A549 (cell line): ENCODE results near the gene CHAD. TPM values are rescaled to one million over a fixed set of nuclear protein-coding genes. Genes with fewer than 3 reads are reported as not detected.

ENCODE experiments used
- ATAC-seq, 2 experiments: fragments of 200-7000 bp in 1 of 2; fragments of >200 bp in 1 of 2; cut with Nextera tagmentation in 1 of 2; cut with Tn5 transposase in 1 of 2; 3 replicates each; pipeline versions ENCODE4 v1.8.0 to v1.9.1; 2018 to 2020; ENCODE audit warnings: mild to moderate bottlenecking in 1 of 2, moderate library complexity in 1 of 2
- CTCF ChIA-PET: fragments of 300-600 bp; sonication (Branson Sonifier 250); formaldehyde crosslinking; extraction: SDS; loops from one replicate; lab custom pipeline; 2021; ENCODE audit warnings: antibody characterized with exemption, inconsistent platforms; lab: Yijun Ruan, JAX
- POLR2A ChIA-PET: fragments of 350-600 bp; formaldehyde crosslinking; extraction: SDS; loops from one replicate; lab custom pipeline; 2021; ENCODE audit warnings: antibody characterized with exemption, inconsistent platforms; lab: Yijun Ruan, JAX
- DNase-seq, 2 experiments: peaks; one replicate each; pipeline versions ENCODE4 v3.0.0 to v3.0.0-alpha.2; 2011 to 2016; ENCODE audit warnings: low read depth in 1 of 2, low spot score in 1 of 2
- FAIRE-seq: peaks from 2 replicates; lab custom pipeline; 2011; peaks lifted over from hg19 to GRCh38; lab: Jason Lieb, UNC
- H3K27ac ChIP-seq, 2 experiments: fragments of >200 bp; sonication (Bioruptor Twin); formaldehyde crosslinking; 3 replicates each; pipeline ENCODE4 v1.5.1; 2016 to 2017
- H3K4me1 ChIP-seq: fragments of >200 bp; sonication (Bioruptor Twin); formaldehyde crosslinking; 3 replicates; pipeline ENCODE4 v1.6.1; 2016
- H3K4me2 ChIP-seq: fragments of >200 bp; sonication (Bioruptor Twin); formaldehyde crosslinking; 3 replicates; pipeline ENCODE4 v1.6.1; 2016
- H3K4me3 ChIP-seq: fragments of >200 bp; sonication (Bioruptor Twin); formaldehyde crosslinking; 3 replicates; pipeline ENCODE4 v1.5.1; 2016
- H3K9me3 ChIP-seq: fragments of >200 bp; sonication (Bioruptor Twin); formaldehyde crosslinking; 3 replicates; pipeline ENCODE4 v1.6.1; 2016
- BHLHE40 ChIP-seq: IDR thresholded peaks from 2 replicates; pipeline ENCODE4 v1.6.1; 2012; ENCODE audit warnings: low read depth, low read length, inconsistent platforms
- CBX8 ChIP-seq: fragments of 200-600 bp; sonication (generic); IDR thresholded peaks from 2 replicates; pipeline ENCODE4 v1.6.1; 2016
- CHD4 ChIP-seq: fragments of 200-600 bp; sonication (generic); IDR thresholded peaks from 2 replicates; pipeline ENCODE4 v1.6.1; 2016; ENCODE audit warnings: antibody characterized with exemption, mild to moderate bottlenecking, borderline replicate concordance
- CTCF ChIP-seq: fragments of >200 bp; sonication (Bioruptor Twin); formaldehyde crosslinking; IDR thresholded peaks from 3 replicates; pipeline ENCODE4 v1.5.1; 2016
- EHMT2 ChIP-seq: fragments of 200-600 bp; sonication (generic); IDR thresholded peaks from 2 replicates; pipeline ENCODE4 v1.6.1; 2016; ENCODE audit warnings: antibody characterized with exemption, low read depth, mild to moderate bottlenecking, moderate library complexity
- ELK1 ChIP-seq: fragments of 150-350 bp; IDR thresholded peaks from 2 replicates; pipeline ENCODE4 v1.6.1; 2014; ENCODE audit warnings: low read depth, mild to moderate bottlenecking, low read length
- HOXA7 ChIP-seq: fragments of 250-450 bp; sonication (Bioruptor Pico); IDR thresholded peaks from 2 replicates; pipeline ENCODE4 v1.5.0; 2020; ENCODE audit warnings: mild to moderate bottlenecking, moderate library complexity
- JUN ChIP-seq, 2 experiments: fragments of >200 bp; sonication (Bioruptor Twin); formaldehyde crosslinking; IDR thresholded peaks; 2 replicates in 1 of 2; 3 replicates in 1 of 2; pipeline ENCODE4 v1.6.1; 2016 to 2017
- JUNB ChIP-seq: fragments of >200 bp; sonication (Bioruptor Twin); formaldehyde crosslinking; IDR thresholded peaks from 2 replicates; pipeline ENCODE4 v1.6.1; 2016
- MAZ ChIP-seq: fragments of 150-350 bp; IDR thresholded peaks from 2 replicates; pipeline ENCODE4 v1.6.1; 2014; ENCODE audit warnings: antibody characterized with exemption, low read depth, low read length, borderline replicate concordance
- NPAS2 ChIP-seq: fragments of 250-450 bp; sonication (Bioruptor Pico); IDR thresholded peaks from 2 replicates; pipeline ENCODE4 v1.8.0; 2022; ENCODE audit warnings: mild to moderate bottlenecking, moderate library complexity, borderline replicate concordance
- POLR2AphosphoS2 ChIP-seq: conservative IDR thresholded peaks from 2 replicates; pipeline ENCODE4 v1.6.1; 2012; ENCODE audit warnings: low read length, improper control_type of control experiment, inconsistent platforms
- RARB ChIP-seq: fragments of 250-450 bp; sonication (Bioruptor Pico); IDR thresholded peaks from 2 replicates; pipeline ENCODE4 v1.8.0; 2021; ENCODE audit warnings: mild to moderate bottlenecking, moderate library complexity
- RNF2 ChIP-seq: fragments of 200-600 bp; sonication (generic); IDR thresholded peaks from 2 replicates; pipeline ENCODE4 v1.6.1; 2016; ENCODE audit warnings: low read depth, mild to moderate bottlenecking, antibody characterized with exemption, moderate library complexity, borderline replicate concordance
- SMC3 ChIP-seq: fragments of >200 bp; sonication (Bioruptor Twin); formaldehyde crosslinking; IDR thresholded peaks from 3 replicates; pipeline ENCODE4 v1.6.1; 2018; ENCODE audit warnings: inconsistent platforms
- TFCP2L1 ChIP-seq: fragments of 250-450 bp; sonication (Bioruptor Pico); IDR thresholded peaks from 2 replicates; pipeline ENCODE4 v1.5.0; 2021; ENCODE audit warnings: mild to moderate bottlenecking
- TP53 ChIP-seq: fragments of 250-450 bp; sonication (Bioruptor Pico); IDR thresholded peaks from 2 replicates; pipeline ENCODE4 v1.5.0; 2021; ENCODE audit warnings: mild to moderate bottlenecking, moderate library complexity
- WGBS: methylation state at CpG from one replicate; pipeline ENCODE4 v1.1.6; 2017; ENCODE audit errors: missing lambda C conversion rate; 5-methylcytosine and 5-hydroxymethylcytosine counted together
- polyA plus RNA-seq, 4 experiments: library from polyadenylated mRNA; depleted of rRNA in 3 of 4; stranded (reverse); fragments of >200 nt; fragmentation: RNase III in 1 of 4; extraction: RNeasy Plus Mini Kit Qiagen cat#74134 plus additional on column Dnase treatment in 1 of 4; gene quantifications; 2 replicates in 3 of 4; 3 replicates in 1 of 4; pipeline ENCODE4 v1.2.3, GENCODE V29; 2011 to 2017
- TF ChIP-seq, protein P1 (sequence below): IDR thresholded peaks from 2 replicates; pipeline ENCODE4 v1.6.1; 2012
- TF ChIP-seq, protein P2 (sequence below): fragments of 450-650 bp; IDR thresholded peaks from 2 replicates; pipeline ENCODE4 v1.6.1; 2014; ENCODE audit warnings: antibody characterized with exemption
- TF ChIP-seq, protein P3 (sequence below): fragments of 250-450 bp; sonication (Bioruptor Pico); IDR thresholded peaks from 2 replicates; pipeline ENCODE4 v1.5.0; 2021; ENCODE audit warnings: mild to moderate bottlenecking, moderate library complexity, borderline replicate concordance

The CHAD gene
- polyA plus RNA-seq, 2 of the 4 experiments (the other 2 are of a cell fraction) = not detected

- peak in 1 of 2 experiments; percentile 53 for DNase-seq
- Histone ChIP-seq H3K4me1 (peaks cover 9% of the 10 kb centered on the region; the same call in 1 of the 3 replicates), H3K9me3 (no peaks in the 10 kb centered on the region), H3K27ac (no peak overlapping the region), H3K4me2 (no peak overlapping the region), H3K4me3 (no peak overlapping the region)
- TF ChIP-seq JUN (IDR thresholded peaks at IDR 0.05) (no peak), SMC3 (no peak), EHMT2 (no peak), CHD4 (no peak), CTCF (no peak), TP53 (CRISPR knock-in tag) (no peak), ELK1 (no peak), MAZ (no peak), HOXA7 (CRISPR knock-in tag) (no peak), BHLHE40 (no peak), JUNB (no peak), RARB (CRISPR knock-in tag) (no peak), TFCP2L1 (CRISPR knock-in tag) (no peak), POLR2AphosphoS2 (no peak), NPAS2 (CRISPR knock-in tag) (no peak), CBX8 (no peak), RNF2 (no peak)
- TF ChIP-seq, protein P1, sequence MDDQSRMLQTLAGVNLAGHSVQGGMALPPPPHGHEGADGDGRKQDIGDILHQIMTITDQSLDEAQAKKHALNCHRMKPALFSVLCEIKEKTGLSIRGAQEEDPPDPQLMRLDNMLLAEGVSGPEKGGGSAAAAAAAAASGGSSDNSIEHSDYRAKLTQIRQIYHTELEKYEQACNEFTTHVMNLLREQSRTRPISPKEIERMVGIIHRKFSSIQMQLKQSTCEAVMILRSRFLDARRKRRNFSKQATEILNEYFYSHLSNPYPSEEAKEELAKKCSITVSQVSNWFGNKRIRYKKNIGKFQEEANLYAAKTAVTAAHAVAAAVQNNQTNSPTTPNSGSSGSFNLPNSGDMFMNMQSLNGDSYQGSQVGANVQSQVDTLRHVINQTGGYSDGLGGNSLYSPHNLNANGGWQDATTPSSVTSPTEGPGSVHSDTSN = no peak
- TF ChIP-seq, protein P2, sequence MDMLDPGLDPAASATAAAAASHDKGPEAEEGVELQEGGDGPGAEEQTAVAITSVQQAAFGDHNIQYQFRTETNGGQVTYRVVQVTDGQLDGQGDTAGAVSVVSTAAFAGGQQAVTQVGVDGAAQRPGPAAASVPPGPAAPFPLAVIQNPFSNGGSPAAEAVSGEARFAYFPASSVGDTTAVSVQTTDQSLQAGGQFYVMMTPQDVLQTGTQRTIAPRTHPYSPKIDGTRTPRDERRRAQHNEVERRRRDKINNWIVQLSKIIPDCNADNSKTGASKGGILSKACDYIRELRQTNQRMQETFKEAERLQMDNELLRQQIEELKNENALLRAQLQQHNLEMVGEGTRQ = no peak
- TF ChIP-seq, protein P3, sequence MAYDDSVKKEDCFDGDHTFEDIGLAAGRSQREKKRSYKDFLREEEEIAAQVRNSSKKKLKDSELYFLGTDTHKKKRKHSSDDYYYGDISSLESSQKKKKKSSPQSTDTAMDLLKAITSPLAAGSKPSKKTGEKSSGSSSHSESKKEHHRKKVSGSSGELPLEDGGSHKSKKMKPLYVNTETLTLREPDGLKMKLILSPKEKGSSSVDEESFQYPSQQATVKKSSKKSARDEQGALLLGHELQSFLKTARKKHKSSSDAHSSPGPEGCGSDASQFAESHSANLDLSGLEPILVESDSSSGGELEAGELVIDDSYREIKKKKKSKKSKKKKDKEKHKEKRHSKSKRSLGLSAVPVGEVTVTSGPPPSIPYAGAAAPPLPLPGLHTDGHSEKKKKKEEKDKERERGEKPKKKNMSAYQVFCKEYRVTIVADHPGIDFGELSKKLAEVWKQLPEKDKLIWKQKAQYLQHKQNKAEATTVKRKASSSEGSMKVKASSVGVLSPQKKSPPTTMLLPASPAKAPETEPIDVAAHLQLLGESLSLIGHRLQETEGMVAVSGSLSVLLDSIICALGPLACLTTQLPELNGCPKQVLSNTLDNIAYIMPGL = no peak
- ChIA-PET POLR2A (no interaction called here), CTCF (interaction anchor here (1.0 to 2.3 kb wide), 5 partner anchors 12 to 69 kb away, joined by 3 to 7 read pairs (median 3); partner anchors contain the start of genes ACSF2 and LRRC59)
- no peak for FAIRE-seq
- ATAC-seq = peak in 1 of 2 experiments; percentile 74; a peak in 4 of 6 replicates
- WGBS = 62% methylated on average over 7 of the region's 7 CpGs
Measured at GRCh38 chr17:50447870-50448595, 20.6 kb downstream of the CHAD start.
